GM12891 (cell line): ENCODE measurements around the gene DUS2.

Experiments
- POLR2A ChIP-seq: IDR thresholded peaks from 2 replicates; pipeline ENCODE4 v1.6.1; 2011; ENCODE audit warnings: low read depth, low read length, control low read depth
- POLR2AphosphoS5 ChIP-seq: IDR thresholded peaks from 2 replicates; pipeline ENCODE4 v1.6.1; 2011; ENCODE audit warnings: low read depth, low read length, control low read depth
- POU2F2 ChIP-seq: IDR thresholded peaks from 2 replicates; pipeline ENCODE4 v1.6.1; 2011; ENCODE audit warnings: low read depth, mild to moderate bottlenecking, control low read depth, low read length, moderate library complexity

GRCh38 chr16:68005786-68006286 is 17.2 kb upstream of the DUS2 start:
- TF ChIP-seq POLR2AphosphoS5, result no peak
- TF ChIP-seq POLR2A, result no peak
- TF ChIP-seq POU2F2, result no peak
